ENCODE results near the gene MANBA. TPM values are rescaled to one million over a fixed set of nuclear protein-coding genes. Genes with fewer than 3 reads are reported as not detected.

MANBA gene
- total RNA-seq, 1 experiment from 2014 or later = 14.5 TPM

DNA sequence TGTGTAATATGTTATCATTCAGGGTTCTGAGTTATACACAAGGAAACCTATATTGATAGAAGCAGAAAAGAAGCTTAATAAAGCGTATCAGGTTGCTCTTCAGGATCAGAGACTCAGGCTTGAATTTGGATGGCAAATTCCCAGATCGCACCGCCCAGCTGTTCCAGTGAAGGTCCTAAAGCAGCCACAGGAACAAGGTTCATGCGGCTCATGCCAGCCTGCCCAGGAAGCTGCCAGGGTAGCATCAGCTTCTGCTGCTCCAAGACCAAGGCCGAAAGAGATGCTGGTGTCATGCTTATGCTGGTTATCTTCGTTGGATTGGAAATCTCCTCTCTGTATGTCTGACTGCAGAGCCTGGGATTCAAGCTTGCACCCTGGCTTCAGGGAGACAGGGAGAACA lies 127.7 kb downstream of the MANBA start:
- TF ChIP-seq SIN3A (IDR thresholded peaks at IDR 0.05; ENCODE audit: borderline replicate concordance, insufficient read depth, low read depth, low read length) (no peak), POLR2AphosphoS5 (IDR thresholded peaks at IDR 0.05; ENCODE audit: low read depth, low read length) (no peak), TCF7L2 (IDR thresholded peaks at IDR 0.05; ENCODE audit: low read depth, low read length) (no peak), CTCF (IDR thresholded peaks at IDR 0.05) (no peak)
- TF ChIP-seq, protein P1, sequence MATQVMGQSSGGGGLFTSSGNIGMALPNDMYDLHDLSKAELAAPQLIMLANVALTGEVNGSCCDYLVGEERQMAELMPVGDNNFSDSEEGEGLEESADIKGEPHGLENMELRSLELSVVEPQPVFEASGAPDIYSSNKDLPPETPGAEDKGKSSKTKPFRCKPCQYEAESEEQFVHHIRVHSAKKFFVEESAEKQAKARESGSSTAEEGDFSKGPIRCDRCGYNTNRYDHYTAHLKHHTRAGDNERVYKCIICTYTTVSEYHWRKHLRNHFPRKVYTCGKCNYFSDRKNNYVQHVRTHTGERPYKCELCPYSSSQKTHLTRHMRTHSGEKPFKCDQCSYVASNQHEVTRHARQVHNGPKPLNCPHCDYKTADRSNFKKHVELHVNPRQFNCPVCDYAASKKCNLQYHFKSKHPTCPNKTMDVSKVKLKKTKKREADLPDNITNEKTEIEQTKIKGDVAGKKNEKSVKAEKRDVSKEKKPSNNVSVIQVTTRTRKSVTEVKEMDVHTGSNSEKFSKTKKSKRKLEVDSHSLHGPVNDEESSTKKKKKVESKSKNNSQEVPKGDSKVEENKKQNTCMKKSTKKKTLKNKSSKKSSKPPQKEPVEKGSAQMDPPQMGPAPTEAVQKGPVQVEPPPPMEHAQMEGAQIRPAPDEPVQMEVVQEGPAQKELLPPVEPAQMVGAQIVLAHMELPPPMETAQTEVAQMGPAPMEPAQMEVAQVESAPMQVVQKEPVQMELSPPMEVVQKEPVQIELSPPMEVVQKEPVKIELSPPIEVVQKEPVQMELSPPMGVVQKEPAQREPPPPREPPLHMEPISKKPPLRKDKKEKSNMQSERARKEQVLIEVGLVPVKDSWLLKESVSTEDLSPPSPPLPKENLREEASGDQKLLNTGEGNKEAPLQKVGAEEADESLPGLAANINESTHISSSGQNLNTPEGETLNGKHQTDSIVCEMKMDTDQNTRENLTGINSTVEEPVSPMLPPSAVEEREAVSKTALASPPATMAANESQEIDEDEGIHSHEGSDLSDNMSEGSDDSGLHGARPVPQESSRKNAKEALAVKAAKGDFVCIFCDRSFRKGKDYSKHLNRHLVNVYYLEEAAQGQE (IDR thresholded peaks at IDR 0.05; ENCODE audit: insufficient read depth in 1 of 2, low read depth in 2 of 2, low read length in 1 of 2) = no peak
- DNase-seq (ENCODE audit: low read depth, low spot score) (no peak), ATAC-seq (no peak)
- Histone ChIP-seq H3K27ac (ENCODE audit: low read length) (no peak overlapping the region), H3K36me3 (ENCODE audit: control insufficient read depth, insufficient read depth, low read length) (no peaks in the 10 kb centered on the region), H3K4me3 (ENCODE audit: low read depth in 2 of 2, low read length in 2 of 2) (no peak overlapping the region), H3K9me3 (ENCODE audit: control insufficient read depth, insufficient read depth, low read depth, low read length) (no peaks in the 10 kb centered on the region), H3K4me1 (ENCODE audit: control insufficient read depth, insufficient read depth, low read length) (no peaks in the 10 kb centered on the region), H3K27me3 (ENCODE audit: control insufficient read depth, insufficient read depth, low read length) (no peaks in the 10 kb centered on the region)
- ChIA-PET POLR2A (interaction anchor here (0.7 kb wide), 1 partner anchor 209 kb away, joined by 3 read pairs; no protein-coding TSS in a partner anchor), CTCF (no interaction called here)
- in situ Hi-C loops (cut with HindIII; ENCODE audit: low pct_unique_long_range_greater_than_20kb, low sequenced_read_pairs) = no loop called here
- no TSS peak for BruUV-seq (replicated peaks)
- intact Hi-C loops (cut with micrococcal nuclease; ENCODE audit: unreplicated experiment) = no loop called here

DNA sequence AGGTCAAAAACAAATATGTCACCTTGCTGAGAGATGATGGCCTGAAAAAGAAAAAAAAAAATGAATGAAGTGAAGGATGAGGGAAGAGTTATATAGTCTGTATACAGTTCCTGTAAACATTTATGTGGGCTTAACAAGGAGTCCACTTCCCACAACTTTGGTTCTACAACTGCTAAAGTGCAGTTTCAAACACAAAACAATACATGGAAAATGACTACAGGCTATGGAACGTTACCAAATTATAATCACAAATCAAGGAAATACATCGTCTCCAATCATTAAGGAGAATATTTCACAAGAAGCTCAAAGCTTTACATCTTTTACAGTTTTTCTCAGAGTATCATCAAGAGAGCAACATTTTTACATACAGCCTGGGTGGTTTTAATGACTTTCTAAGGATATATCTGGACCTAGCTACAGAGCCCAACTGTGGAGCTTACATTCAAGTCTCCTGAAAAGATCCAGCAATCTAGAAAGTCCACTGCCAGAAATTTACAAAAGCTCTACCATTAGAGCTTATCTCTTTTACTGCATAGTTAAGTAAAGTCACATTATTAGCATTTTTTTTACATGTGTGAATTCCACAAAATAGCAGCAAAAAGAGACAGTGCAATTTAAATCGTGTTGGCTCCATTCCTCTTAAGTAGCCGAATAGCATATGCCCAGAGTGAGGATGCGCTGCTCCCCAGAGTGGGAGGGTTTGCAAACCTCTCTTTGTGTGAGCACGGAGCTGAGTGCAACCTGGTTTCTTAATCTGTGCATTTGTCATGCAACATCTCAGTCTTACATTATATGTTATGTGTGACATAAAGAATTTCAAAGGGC lies 128.3 kb downstream of the MANBA start:
- TF ChIP-seq POLR2AphosphoS5 (IDR thresholded peaks at IDR 0.05; ENCODE audit: low read depth, low read length) (no peak), CTCF (IDR thresholded peaks at IDR 0.05) (no peak), SIN3A (IDR thresholded peaks at IDR 0.05; ENCODE audit: borderline replicate concordance, insufficient read depth, low read depth, low read length) (no peak), TCF7L2 (IDR thresholded peaks at IDR 0.05; ENCODE audit: low read depth, low read length) (no peak)
- TF ChIP-seq, protein P1 (IDR thresholded peaks at IDR 0.05; ENCODE audit: insufficient read depth in 1 of 2, low read depth in 2 of 2, low read length in 1 of 2) = no peak
- no peaks in the 10 kb centered on the region for H3K4me1 ChIP-seq (ENCODE audit: control insufficient read depth, insufficient read depth, low read length)
- H3K9me3 ChIP-seq (ENCODE audit: control insufficient read depth, insufficient read depth, low read depth, low read length) = no peaks in the 10 kb centered on the region
- H3K27ac ChIP-seq (ENCODE audit: low read length) = no peak overlapping the region
- BruUV-seq (replicated peaks) = no TSS peak
- H3K27me3 ChIP-seq (ENCODE audit: control insufficient read depth, insufficient read depth, low read length) = no peaks in the 10 kb centered on the region
- intact Hi-C loops (cut with micrococcal nuclease; ENCODE audit: unreplicated experiment) (no loop called here), in situ Hi-C loops (cut with HindIII; ENCODE audit: low pct_unique_long_range_greater_than_20kb, low sequenced_read_pairs) (no loop called here)
- H3K36me3 ChIP-seq (ENCODE audit: control insufficient read depth, insufficient read depth, low read length) = no peaks in the 10 kb centered on the region
- POLR2A ChIA-PET = interaction anchor here (0.7 kb wide), 1 partner anchor 210 kb away, joined by 3 read pairs; no protein-coding TSS in a partner anchor
- no peak overlapping the region for H3K4me3 ChIP-seq (ENCODE audit: low read depth in 2 of 2, low read length in 2 of 2)
- ATAC-seq = no peak
- no peak for DNase-seq (ENCODE audit: low read depth, low spot score)
- CTCF ChIA-PET = interaction anchor here (0.6 kb wide), 1 partner anchor 201 kb away, joined by 7 read pairs; no protein-coding TSS in a partner anchor
